NCI-H524 treated with DMSO at 0.1 percent for 48 hours (cell line): ENCODE results near the gene PCMT1.
"Not testable (repeated sequence)": the region's sequence is repeated elsewhere in the genome, so short reads cannot be mapped to it uniquely, and the experiment has no call there.

ENCODE experiments used
- DNase-seq: peaks from one replicate; lab custom pipeline; 2025; lab: John Stamatoyannopoulos, UW

PCMT1 gene

DNA sequence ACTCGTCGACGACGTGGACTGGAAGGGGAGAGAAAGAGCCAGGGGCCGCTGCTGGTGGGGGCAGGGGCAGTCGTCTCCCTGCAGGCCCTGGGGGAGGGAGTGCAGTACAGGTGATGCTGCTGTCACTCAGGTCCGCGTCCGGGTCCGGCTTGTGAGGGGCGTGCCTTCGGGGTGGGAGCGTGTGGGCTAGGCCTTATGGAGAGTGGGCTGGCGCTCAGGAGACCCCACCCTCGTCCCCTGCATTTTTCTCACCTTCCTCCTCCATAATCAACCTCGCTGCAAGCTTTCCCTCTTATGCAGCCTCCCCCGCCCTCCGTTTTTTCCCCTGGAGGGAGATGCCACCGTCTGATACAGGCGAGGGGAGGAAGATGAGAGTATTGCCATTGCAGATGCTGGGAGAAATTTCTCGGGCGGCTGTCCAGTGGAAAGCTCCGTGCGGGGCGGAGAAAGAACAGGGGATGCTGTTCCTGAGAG is 632 bp downstream of the PCMT1 start:
- peak; percentile 35 for DNase-seq

DNA sequence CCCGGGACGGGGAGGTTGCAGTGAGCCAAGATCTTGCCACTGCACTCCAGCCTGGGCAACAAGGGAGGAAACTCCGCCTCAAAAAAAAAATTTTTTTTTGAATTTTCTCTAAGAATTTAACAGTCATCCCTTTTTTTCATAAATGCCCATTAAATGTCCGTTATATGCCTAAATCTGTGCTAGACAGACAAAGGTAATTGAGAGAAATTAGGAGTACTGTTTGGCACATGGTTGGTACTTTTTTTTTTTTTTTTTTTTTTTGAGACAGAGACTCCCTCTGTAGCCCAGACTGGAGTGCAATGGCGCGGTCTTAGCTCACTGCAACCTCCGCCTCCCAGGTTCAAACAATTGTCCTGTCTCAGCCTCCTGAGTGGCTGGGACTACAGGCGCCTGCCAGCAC is 1.7 kb downstream of the PCMT1 start:
- no peak for DNase-seq

DNA sequence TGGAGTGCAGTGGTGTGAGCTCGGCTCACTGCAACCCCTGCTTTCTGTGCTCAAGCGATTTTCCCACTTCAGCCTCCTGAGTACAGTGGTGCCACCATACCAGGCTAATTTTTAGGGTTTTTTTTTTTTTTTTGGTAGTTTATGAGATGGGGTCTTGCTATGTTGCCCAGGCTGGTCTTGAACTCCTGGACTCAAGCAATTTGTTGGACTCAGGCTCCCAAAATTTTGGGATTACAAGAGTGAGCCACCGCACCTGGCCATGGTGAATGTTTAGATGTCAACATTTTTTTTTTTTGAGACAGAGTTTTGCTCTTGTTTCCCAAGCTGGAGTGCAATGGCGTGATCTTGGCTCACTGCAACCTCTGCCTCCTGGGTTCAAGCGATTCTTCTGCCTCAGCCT is 2.4 kb downstream of the PCMT1 start:
- not testable (repeated sequence) for DNase-seq

DNA sequence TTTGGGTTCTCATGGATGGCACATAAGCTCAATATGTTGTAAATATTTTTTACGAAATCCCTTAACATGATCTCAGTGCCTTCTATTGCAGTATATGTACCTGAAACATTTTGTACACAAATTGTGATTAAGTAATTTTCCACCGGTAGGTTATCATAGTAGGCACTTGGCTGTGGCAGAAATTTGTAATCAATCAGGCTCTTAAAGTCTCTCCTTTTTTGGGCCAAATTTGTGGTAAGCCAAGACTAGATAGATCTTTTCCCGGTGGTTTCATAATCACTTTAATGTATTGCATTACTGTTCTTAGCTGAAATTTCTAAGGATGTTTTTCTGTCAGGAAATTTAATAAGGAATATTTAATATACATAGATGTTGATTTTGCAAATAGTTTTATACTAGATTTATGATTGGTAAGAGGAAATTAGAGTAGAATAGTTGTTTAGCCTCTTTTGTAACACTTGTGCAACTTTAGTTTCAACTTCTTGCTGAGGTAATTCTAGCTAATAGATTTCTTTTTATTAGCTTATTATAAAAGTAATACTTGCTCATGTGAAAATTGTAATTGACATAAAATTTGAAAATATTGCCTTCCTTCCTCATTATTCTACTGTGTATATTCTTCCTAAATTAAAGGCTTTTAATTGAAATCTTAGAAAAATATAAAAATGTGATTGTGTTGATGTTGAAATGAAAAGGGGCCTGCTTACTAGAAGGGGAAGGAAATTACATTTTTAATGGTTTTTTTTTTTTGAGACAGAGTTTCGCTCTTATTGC is 3.2 kb downstream of the PCMT1 start:
- DNase-seq: no peak

DNA sequence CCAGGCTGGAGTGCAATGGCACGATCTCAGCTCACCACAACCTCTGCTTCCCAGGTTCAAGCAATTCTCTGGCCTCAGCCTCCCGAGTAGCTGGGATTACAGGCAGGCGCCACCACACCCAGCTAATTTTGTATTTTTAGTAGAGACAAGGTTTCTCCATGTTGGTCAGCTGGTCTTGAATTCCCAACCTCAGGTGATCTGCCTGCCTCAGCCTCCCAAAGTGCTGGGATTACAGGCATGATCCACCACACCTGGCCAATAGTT is 3.8 kb downstream of the PCMT1 start:
- DNase-seq: not testable (repeated sequence)

DNA sequence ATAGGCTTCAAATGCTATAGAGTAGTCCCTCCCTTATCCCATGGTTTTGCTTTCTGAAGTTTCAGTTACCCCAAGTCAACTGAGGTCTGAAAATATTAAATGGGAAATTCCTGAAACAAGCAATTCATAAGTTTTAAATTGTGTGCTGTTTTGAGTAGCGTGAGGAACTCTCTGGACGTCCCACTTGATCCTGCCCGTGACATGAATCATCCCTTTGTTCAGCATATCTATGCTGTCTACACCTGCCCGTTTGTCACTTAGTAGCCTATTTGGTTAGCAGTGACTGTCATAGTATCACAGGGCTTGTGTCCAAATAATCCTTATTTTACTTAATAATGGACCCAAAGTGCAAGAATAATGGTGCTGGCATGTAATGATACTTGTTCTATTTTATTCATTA is 5.0 kb downstream of the PCMT1 start:
- DNase-seq: no peak

DNA sequence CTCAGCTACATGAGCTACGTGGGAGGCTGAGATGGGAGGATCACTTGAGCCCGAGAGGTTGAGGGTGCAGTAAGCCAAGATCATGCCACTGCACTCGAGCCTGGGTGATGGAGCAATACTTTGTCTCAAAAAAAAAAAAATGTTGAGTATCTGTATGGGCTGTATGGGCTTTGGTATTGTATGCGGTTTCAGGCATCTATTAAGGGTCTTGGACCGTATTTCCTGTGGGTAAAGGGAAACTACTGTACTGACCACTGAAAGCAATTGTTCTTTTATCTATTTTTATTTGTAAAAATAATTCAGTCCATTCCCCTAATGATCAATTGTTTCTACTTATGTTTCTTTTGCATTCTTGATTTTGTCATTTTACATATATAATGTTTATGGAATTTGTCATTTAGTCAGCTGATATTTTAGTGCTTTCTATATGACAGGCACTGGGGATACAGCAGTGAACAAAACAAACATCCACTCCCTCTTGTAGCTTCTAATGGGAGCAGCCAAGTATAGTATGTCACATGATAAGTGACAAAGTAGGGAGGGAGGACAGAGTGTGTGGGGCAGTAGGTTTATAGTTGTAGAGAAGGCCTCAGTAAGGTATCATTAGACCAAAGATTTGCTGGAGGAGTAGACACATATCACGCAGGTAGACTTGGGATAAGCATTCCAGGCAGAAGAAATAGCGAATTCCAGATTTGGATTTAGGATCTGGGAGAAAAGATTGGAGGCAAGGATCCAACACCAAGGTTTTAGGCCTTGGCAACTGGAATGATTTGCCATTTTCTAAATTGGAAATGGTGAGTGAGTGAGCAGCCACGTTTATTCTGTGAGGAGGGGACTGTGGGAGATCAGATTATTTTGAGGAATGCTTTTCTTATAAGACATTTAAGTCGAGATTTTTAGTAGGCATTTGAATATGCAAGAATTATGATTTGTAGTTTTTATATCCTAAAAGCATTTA is 6.0 kb downstream of the PCMT1 start:
- no peak for DNase-seq

DNA sequence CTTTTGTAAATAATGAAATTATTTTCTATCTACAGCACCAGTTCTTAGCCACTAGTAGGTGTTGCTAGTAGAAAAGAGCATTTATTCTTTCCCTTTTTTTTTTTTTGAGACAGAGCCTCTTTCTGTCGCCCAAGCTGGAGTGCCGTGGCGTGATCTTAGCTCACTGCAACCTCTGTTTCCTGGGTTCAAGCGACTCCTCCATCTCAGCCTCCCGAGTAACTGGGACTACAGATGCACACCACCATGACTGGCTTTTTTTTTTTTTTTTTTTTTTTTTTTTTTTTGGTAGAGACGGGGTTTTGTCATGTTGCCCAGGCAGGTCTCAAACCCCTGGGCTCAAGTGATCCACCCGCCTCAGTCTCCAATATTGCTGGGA is 6.7 kb downstream of the PCMT1 start:
- DNase-seq: no peak

DNA sequence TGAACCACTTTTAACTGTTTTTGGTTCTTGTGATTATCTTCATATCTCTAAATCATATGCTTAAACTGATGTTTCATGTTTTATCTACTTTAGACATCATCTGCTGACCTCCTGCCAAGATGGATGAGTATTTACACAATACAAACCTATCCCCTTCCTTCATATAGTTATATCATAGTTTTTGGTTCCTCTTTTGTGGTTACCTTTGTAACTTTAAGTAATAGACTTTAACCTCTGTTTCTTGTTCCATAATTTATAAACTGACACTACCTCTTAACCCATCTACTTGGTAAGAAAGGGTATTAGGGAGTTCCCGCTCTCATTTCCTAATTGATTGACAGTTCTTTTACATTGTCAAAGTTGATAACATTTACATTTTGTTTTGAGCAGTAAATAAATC is 11.9 kb downstream of the PCMT1 start:
- no peak for DNase-seq

DNA sequence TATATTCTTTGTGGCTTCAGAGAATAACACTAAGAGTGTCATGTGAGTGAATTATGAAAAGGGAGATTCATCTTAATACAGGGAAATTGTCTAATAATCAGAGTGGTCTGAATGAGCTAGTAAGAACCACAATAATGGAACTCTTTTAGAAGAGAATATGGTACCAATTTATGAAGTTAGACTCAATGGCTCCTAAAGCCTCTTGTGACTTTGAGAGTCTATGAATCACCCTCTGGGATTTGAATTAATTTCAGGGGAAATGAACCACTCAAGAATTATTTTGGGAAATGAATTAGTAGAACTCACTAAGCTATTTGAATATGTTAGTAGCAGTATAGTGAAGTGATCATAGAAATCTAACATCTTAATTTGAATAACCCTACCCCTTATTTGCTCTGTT is 14.3 kb downstream of the PCMT1 start:
- no peak for DNase-seq

DNA sequence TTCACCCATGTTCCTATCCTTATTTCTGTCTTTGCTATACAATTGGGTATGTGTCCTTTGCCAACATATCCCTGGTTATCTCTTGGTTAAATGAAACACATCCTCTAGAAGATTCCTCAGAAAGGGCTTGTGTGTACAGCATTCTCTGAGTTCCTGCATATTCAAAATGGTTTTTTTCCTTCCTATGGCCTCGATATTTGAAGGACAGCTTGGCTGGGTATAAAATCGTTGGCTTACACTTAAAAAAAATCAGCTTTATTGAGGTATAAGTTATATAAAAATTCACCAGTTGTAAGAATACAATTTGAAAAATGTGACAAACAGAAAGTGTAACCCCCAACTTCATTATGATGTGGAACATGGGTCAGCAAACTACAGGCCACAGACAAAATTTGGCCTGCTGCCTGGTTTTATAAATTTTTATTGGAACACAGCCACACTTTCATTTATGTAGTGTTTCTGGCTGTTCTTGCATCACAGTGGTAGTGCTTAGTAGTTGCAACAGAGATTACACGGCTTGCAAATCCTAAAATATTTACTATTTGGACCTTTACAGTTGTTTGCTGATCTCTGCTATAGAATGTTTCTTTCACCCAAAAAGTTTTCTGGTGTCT is 16.7 kb downstream of the PCMT1 start:
- no peak for DNase-seq

DNA sequence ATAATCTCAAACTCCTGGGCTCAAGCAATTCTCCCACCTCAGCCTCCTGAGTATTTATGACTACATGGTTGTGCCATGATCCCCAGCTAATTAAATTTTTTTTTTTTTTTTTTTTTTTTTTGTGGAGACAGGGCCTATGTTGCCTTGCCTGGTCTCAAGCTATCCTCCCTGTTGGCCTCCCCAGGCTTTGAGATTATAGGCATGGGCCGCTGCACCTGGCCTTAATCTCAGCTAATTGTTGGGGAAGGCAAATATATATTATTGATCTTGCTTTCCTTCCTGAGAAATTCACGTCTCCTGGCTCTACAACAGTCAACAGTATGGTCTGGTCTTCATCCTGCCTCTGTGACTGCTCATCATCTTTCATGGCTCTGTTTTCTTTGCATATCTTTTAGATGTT is 20.1 kb downstream of the PCMT1 start:
- DNase-seq: no peak

DNA sequence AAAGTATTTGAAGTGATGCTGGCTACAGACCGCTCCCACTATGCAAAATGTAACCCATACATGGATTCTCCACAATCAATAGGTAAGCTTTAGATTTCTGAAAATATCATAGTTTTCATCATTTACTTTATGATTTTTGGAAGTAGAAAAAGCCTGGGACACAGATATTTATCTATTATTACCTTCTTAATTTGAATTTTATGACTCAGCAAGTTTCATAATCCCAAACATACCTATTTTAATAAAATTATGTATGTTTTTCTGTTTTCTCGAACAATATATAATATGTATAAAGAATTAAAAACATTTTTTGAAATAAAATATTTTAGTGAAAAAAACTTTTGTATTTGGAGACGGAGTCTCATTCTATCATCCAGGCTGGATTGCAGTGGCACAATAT is 21.6 kb downstream of the PCMT1 start:
- DNase-seq: no peak

DNA sequence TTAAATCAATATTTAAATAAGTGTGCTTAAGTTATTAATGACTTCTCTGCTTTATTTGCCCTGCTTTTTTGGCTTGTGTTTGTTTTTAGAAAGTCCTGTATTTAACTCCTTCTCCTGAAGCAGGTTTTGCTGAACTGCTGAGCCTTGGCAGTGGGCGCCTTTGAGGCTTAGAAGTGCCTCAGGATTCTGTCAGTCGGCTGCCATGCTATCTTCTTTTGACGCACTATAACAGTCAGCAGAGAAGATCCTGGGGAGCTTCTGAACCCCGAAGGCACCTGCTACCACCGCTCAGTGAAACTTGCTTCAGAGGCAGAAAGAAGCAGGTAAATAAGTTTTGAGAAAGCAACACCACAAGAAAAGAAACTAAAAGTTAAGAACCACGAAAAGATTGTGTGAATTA is 22.4 kb downstream of the PCMT1 start:
- no peak for DNase-seq

DNA sequence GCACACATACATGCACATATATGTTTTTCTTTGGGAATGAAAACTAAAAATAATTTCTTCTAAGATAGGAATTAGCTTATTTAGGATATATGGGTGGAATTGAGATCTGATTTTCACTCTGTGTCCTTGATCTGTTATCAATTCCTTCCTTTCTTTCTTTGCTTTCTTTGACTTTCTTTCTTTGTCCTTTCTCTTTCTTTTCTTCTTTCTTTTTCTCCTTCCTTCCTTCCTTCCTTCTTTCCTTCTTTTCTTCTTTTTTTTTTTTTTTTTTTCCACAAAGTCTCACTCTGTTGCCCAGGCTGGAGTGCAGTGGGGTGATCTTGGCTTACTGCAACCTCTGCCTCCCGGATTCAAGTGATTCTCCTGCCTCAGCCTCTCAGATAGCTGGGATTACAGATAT is 28.1 kb downstream of the PCMT1 start:
- DNase-seq: no peak

DNA sequence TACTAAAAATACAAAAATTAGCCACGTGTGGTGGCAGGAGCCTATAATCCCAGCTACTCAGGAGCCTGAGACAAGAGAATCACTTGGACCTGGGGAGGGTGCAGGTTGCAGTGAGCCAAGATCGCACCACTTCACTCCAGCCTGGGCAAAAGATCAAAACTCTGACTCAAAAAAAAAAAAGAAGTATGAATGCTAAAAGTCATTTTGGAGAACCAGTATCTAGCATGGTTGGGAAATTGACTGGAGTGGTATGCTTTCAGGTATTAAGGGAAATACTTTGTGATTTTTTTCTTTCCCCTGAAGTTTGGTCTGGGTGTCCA is 30.1 kb downstream of the PCMT1 start:
- no peak for DNase-seq

DNA sequence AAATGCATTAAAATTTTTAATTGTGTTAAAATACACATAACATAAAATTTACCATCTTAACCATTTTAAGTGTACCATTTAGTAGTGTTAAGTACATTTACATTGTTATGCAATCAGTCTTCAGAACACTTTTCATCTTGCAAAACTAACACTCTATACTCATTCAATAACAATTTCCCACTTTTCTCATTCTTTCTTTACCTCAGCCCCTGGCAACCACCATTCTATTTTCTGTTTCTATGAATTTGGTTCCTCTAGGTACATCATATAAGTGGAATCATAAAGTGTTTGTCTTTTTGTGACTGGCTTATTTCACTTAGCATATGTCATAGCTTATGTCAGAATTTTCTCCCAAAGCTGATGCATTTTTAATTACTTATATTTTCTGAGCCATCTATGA is 32.2 kb downstream of the PCMT1 start:
- no peak for DNase-seq

DNA sequence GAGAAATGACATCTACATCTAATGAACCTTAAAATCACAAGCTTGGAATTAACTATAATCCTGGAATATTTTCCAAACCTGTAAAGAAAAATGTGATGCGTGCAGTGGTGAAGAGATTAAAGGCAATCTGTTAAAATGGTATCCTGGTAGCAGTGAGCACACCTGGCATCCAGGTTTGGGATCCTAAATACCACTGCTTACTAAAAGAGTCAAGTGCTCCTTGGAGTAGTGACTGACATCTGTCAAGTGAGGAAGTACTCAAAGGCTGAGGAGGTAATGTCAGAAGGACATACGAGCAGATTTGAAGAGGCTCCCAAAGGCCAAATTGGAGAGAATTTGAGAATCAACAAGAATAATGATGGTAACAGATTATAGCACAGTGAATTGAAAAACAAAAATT is 32.8 kb downstream of the PCMT1 start:
- DNase-seq: peak; percentile 52

DNA sequence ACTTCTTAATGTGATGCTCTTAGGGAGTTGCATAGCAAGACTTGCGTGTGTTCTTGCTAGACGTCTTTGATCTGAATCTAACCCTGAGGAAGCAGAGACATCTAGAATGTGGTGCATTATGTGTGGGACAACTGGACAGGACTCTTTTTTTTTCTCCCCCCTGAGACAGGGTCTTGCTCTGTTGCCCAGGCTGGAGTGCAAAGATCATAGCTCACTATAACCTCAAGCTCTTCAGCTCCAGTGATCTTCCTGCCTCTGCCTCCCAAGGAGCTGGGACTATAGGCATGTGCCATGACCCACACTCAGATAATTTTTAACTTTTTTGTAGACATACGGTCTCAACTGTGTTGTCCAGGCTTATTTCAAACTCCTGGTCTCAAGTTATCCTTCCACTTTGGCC is 34.0 kb downstream of the PCMT1 start:
- no peak for DNase-seq

DNA sequence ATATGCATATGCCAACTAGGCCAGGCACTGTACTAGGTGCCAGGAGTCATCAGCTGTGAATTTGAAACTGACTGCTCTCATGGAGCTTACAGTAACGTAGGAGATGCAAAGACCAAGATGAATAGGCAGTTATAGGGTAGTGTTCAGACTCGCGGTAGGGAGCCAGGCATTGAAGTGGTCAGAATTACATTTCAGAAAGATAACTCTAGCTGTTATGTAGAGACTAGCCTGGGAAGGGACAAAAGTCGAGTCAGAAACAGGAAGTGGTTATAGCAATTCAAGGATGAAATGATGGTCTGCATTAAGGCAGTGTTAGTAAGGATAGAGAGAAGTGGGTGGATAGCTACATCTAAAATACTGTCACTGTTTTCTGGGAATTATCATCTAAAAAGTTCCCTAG is 56.6 kb downstream of the PCMT1 start:
- DNase-seq: no peak

DNA sequence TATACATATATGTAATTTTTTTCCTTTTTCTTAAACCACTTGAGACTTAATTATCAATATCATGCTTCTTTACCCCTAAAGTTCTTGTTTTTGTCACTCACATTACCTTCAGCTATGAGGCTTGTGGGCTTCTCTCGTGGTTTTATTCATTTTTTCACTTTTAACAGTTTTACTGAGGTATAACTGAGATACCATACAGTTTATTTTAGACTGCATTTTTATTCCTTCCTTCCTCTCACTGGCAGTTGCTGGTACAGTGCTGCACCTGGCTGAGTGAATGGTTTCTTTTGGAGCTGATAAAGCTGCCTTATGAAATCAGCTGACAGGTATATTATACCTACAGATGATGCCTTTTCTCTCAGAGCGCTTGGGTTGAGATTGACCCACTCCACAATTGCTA is 60.3 kb downstream of the PCMT1 start:
- no peak for DNase-seq

DNA sequence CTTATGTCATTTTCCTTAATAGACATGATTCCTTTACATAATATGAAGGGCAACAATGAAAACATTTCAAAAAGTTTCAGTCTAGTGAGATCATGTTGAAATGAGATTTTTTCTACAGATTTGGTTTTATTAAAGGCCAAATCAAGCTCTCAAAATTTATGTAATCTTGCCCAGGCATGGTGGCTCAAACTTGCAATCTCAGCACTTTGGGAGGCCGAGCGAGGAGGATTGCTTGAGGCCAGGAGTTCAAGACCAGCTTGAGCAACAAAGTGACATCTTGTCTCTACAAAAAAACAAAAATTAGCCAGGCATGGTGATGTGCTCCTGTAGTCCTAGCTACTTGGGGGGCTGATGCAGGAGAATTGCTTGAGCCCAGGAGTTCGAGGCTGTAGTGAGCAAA is 63.8 kb downstream of the PCMT1 start:
- DNase-seq: no peak

DNA sequence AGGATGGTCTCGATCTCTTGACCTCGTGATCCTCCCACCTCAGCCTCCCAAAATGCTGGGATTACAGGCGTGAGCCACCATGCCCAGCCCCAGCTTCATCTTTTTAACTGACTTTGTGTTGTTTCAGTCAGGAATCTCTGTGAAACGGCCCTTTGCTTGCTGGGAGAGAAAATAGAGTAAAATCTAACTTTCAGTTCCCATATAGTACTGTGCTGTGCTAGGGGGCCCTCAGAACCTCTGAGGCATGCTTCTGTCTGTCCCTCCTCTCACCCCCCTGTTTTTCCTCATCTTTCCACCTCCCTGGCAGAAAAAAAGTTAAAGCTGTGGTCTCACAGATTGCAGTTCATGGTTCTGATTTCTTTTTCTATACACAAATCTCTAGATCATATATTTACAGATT is 66.2 kb downstream of the PCMT1 start:
- DNase-seq: no peak
